HUES6 (cell line): ENCODE results near the gene MSI2.

Experiments
- H3K27ac ChIP-seq: 2 replicates; pipeline ENCODE4 v1.7.0; 2013; ENCODE audit warnings: low read depth, mild to moderate bottlenecking, low read length, inconsistent platforms
- H3K27me3 ChIP-seq: 2 replicates; pipeline ENCODE4 v1.6.1; 2013; ENCODE audit warnings: low read length; ENCODE audit not compliant: control insufficient read depth, insufficient read depth
- H3K36me3 ChIP-seq: 2 replicates; pipeline ENCODE4 v1.6.1; 2013; ENCODE audit warnings: low read length; ENCODE audit not compliant: control insufficient read depth, insufficient read depth
- H3K4me1 ChIP-seq: 2 replicates; pipeline ENCODE4 v1.6.1; 2013; ENCODE audit warnings: low read length; ENCODE audit not compliant: control insufficient read depth, insufficient read depth
- H3K4me3 ChIP-seq: 2 replicates; pipeline ENCODE4 v1.5.1; 2013; ENCODE audit warnings: low read depth, low read length
- H3K9ac ChIP-seq: one replicate; pipeline ENCODE4 v1.6.1; 2013; ENCODE audit warnings: mild to moderate bottlenecking, low read length
- H3K9me3 ChIP-seq: 2 replicates; pipeline ENCODE4 v1.6.1; 2013; ENCODE audit warnings: low read depth, low read length; ENCODE audit not compliant: control insufficient read depth, insufficient read depth

MSI2 gene

GRCh38 chr17:57443781-57444180 is 187.5 kb downstream of the MSI2 start:
- H3K27me3 ChIP-seq = no peaks in the 10 kb centered on the region
- no peaks in the 10 kb centered on the region for H3K36me3 ChIP-seq
- no peak overlapping the region for H3K9ac ChIP-seq
- H3K4me3 ChIP-seq = no peak overlapping the region
- H3K4me1 ChIP-seq = peaks cover 53% of the 10 kb centered on the region
- H3K9me3 ChIP-seq = no peaks in the 10 kb centered on the region
- H3K27ac ChIP-seq = no peak overlapping the region

DNA sequence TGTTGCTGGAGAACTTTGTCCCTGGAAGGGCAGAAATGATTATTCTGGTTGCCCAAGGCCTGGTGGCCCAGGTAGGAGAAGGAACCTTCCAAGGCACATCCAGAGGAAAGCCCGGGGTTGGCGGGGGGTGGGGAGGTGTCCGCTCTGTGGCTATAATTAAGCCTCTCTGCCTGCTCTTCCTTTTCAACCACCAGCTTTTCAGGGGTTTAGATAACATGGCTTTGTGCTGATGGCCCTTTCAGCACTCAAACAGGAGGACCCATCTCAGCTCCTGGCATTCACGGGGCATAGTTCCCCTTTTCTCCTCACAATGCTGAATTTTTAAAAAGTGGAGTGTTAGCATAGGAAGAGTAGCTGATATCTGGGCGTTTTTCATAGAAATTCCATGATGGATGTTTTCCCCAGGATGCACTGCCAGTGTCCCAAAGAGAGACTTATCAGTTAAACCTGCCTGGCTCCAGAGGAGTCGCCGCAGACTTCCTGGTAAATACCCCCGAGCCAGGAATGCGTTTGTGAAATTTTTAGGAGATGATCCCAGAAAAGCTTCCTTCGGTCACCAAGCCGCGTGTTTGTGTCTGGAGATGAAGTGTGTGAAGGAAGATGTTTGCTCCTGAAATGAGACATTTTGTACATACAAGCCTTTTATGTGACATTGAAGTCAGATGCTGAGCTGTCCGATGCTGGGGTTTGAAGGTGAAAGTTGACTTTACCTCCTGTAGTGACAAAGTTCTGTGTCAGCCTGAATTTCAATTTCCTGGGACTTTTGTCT is 188.5 kb downstream of the MSI2 start:
- Histone ChIP-seq H3K27me3 (no peaks in the 10 kb centered on the region), H3K4me1 (peaks cover 51% of the 10 kb centered on the region), H3K4me3 (no peak overlapping the region)

GRCh38 chr17:57445772-57446472 is 189.6 kb downstream of the MSI2 start:
- Histone ChIP-seq H3K36me3 (no peaks in the 10 kb centered on the region), H3K4me1 (peaks cover 40% of the 10 kb centered on the region), H3K9ac (no peak overlapping the region), H3K27ac (no peak overlapping the region), H3K4me3 (no peak overlapping the region), H3K9me3 (no peaks in the 10 kb centered on the region), H3K27me3 (no peaks in the 10 kb centered on the region)

More for the DNA sequence above, 188.5 kb downstream of the MSI2 start:
- H3K27ac ChIP-seq = no peak overlapping the region
- no peaks in the 10 kb centered on the region for H3K36me3 ChIP-seq
- no peaks in the 10 kb centered on the region for H3K9me3 ChIP-seq
- no peak overlapping the region for H3K9ac ChIP-seq

GRCh38 chr17:57447357-57447989 is 191.2 kb downstream of the MSI2 start:
- Histone ChIP-seq H3K9me3 (no peaks in the 10 kb centered on the region), H3K4me3 (no peak overlapping the region), H3K9ac (no peak overlapping the region), H3K36me3 (no peaks in the 10 kb centered on the region), H3K27me3 (no peaks in the 10 kb centered on the region), H3K27ac (no peak overlapping the region), H3K4me1 (peaks cover 29% of the 10 kb centered on the region)

- Histone ChIP-seq H3K27ac (no peak overlapping the region), H3K36me3 (no peaks in the 10 kb centered on the region)
Measured at GRCh38 chr17:57447990-57448758, 191.9 kb downstream of the MSI2 start.

DNA sequence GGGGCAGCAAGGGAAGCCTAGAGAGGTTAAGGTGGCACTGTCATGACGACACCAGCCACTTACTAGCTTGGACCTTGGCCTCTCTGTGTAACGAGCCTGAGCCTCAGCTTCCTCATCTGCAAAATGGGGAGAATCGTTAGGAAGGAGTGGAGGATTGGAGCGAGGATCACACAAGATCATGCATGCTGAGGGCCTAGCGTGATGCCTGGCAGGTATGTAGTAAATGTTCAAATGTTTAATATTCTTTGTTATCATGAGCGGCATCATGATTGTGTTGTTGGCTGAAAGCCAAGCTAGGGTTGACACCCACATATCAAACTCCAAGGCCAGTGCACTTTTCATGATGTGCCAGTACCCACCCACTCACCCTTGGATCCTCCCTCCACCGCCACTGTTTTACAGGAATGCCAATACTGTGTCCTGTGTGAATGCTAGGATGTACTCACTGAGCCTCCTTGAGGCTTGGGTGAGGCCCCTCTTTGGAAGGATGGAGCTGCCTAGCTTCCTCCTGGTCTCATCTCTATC is 192.5 kb downstream of the MSI2 start:
- Histone ChIP-seq H3K36me3 (no peaks in the 10 kb centered on the region), H3K4me3 (no peak overlapping the region), H3K9me3 (no peaks in the 10 kb centered on the region), H3K27ac (no peak overlapping the region), H3K9ac (no peak overlapping the region), H3K4me1 (peaks cover 16% of the 10 kb centered on the region), H3K27me3 (no peaks in the 10 kb centered on the region)

More at GRCh38 chr17:57447990-57448758, 191.9 kb downstream of the MSI2 start:
- no peaks in the 10 kb centered on the region for H3K27me3 ChIP-seq
- H3K9ac ChIP-seq = no peak overlapping the region
- H3K4me1 ChIP-seq = peaks cover 22% of the 10 kb centered on the region
- no peak overlapping the region for H3K4me3 ChIP-seq
- H3K9me3 ChIP-seq = no peaks in the 10 kb centered on the region

- Histone ChIP-seq H3K9ac (no peak overlapping the region), H3K27ac (no peak overlapping the region), H3K4me3 (no peak overlapping the region), H3K4me1 (no peaks in the 10 kb centered on the region), H3K27me3 (no peaks in the 10 kb centered on the region), H3K9me3 (no peaks in the 10 kb centered on the region), H3K36me3 (0 out of 2 replicates have a peak, but pooled peaks cover 4% of the 10 kb centered on the region)
Measured at GRCh38 chr17:57451191-57451590, 194.9 kb downstream of the MSI2 start.

DNA sequence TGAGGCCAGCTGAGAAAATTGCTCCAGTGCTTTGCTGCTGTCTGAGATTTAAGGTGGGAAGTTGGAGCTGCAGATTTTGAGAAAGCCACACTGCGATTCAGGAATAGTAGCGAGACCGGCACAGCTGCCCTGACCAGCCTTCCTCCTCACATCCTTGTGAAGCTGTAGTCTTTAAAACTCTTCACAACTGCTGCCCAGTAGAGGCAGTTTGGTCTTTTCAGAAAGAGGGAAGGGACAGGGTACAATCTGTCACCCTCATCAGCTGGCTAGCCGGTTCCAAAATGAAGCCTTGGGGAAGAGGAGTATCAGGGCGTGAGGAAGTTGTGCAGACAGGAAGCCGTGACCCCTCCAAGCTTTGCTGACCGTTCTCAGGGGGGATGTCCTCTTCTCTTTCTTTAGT is 195.3 kb downstream of the MSI2 start:
- H3K9me3 ChIP-seq = no peaks in the 10 kb centered on the region
- no peaks in the 10 kb centered on the region for H3K27me3 ChIP-seq
- no peak overlapping the region for H3K9ac ChIP-seq
- no peak overlapping the region for H3K27ac ChIP-seq
- H3K36me3 ChIP-seq = 0 out of 2 replicates have a peak, but pooled peaks cover 4% of the 10 kb centered on the region
- no peak overlapping the region for H3K4me3 ChIP-seq
- H3K4me1 ChIP-seq = no peaks in the 10 kb centered on the region

DNA sequence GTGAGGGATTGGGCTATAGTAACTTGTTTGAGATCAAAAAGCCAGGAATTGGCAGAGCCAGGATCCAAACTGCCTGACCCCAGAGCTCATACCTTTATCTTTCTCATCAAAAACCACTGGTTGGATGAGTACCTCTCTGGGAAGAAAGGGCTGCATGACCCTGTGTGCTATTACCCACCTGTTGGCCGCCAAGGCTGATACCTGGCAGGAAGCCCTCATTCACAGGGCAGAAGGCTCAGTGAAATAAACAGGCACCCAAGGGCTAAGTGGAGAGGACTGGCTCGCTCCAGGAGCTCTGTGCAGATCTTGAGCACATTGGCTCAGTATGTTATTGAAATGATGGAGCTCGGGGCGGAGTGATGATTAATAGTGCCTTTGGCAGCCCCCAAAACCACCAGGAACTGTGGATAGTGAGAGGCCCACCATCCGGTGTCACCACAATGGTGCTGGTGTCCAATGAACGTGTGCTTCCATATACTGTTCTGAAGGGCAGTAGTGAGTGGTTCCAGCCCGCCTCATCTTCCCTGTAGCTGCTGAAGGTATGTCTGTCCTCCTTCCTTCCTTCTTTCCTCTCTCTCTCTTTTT is 197.6 kb downstream of the MSI2 start:
- Histone ChIP-seq H3K4me1 (no peaks in the 10 kb centered on the region), H3K27me3 (no peaks in the 10 kb centered on the region), H3K4me3 (no peak overlapping the region), H3K9ac (no peak overlapping the region), H3K9me3 (no peaks in the 10 kb centered on the region), H3K27ac (no peak overlapping the region), H3K36me3 (0 out of 2 replicates have a peak, but pooled peaks cover 4% of the 10 kb centered on the region)

GRCh38 chr17:57454729-57455062 is 198.4 kb downstream of the MSI2 start:
- Histone ChIP-seq H3K36me3 (0 out of 2 replicates have a peak, but pooled peaks cover 4% of the 10 kb centered on the region), H3K27me3 (no peaks in the 10 kb centered on the region), H3K9ac (no peak overlapping the region), H3K4me3 (no peak overlapping the region), H3K4me1 (no peaks in the 10 kb centered on the region), H3K9me3 (no peaks in the 10 kb centered on the region), H3K27ac (no peak overlapping the region)
